PFSK-1 (cell line): ENCODE results near the gene PXYLP1.

ENCODE experiments used
- FOXP2 ChIP-seq: optimal IDR thresholded peaks from 2 replicates; pipeline ENCODE3; 2011; ENCODE audit warnings: borderline replicate concordance, control low read depth, inconsistent platforms; ENCODE audit not compliant: insufficient read depth; ENCODE audit errors: extremely low read length, extremely low read depth
- POLR2AphosphoS5 ChIP-seq: IDR thresholded peaks from 2 replicates; pipeline ENCODE4 v1.6.1; 2012; ENCODE audit warnings: low read depth, mild to moderate bottlenecking, control low read depth, low read length, moderate library complexity
- SIN3A ChIP-seq: IDR thresholded peaks from 2 replicates; pipeline ENCODE4 v1.6.1; 2012; ENCODE audit warnings: mild to moderate bottlenecking, low read length, moderate library complexity, borderline replicate concordance; ENCODE audit not compliant: insufficient read depth
- TAF1 ChIP-seq: IDR thresholded peaks from 2 replicates; pipeline ENCODE4 v1.6.1; 2012; ENCODE audit warnings: low read length, control low read depth, borderline replicate concordance; ENCODE audit not compliant: insufficient read depth
- TF ChIP-seq, protein P1 (sequence below), 2 experiments: IDR thresholded peaks; 2 replicates each; pipeline versions ENCODE4 v1.6.1 to v1.8.0; 2011 to 2012; ENCODE audit warnings: low read depth in 2 of 2, low read length in 2 of 2, control low read depth in 1 of 2, inconsistent platforms in 1 of 2, mild to moderate bottlenecking in 1 of 2, moderate library complexity in 1 of 2; ENCODE audit not compliant: insufficient read depth in 1 of 2

PXYLP1 gene

DNA sequence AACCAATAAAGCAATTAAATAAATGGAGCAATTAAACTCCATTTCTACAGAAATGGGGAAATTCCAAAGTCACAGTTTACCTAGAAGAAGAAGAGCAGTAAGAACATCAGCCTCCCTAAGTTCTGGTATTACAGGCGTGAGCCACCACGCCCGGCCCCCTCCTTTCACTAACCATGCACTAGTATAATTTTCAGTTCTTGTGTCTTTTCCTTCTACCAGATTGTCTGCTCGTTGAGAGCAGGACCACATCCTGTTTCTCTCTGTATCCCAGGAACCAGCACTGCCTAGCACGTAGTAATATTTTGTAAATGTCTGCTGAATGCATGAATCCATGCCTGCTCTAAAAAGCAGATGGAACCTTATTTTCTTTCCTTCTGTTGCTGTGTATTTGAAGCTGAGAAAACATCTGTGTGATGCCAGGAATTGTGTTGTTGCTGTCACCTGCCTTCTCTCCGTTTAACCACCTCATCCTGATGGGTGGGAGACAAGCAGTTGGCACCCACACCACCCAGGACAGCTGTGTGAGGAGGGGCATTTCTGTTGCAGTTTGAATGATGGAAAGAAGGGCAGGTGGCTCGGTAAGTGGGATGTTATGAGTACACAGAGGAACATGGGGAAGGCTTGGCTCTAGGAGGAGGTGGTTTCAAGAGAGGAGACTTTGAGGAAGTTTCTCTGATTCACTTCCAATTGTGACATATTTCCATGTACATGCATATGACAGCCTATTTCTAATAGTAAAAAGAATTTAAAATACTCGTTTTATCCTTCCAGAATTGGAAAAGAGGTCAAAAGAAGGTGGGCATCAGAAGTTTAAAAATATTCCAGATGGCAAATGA lies 30.1 kb downstream of the PXYLP1 start:
- TF ChIP-seq, protein P1, sequence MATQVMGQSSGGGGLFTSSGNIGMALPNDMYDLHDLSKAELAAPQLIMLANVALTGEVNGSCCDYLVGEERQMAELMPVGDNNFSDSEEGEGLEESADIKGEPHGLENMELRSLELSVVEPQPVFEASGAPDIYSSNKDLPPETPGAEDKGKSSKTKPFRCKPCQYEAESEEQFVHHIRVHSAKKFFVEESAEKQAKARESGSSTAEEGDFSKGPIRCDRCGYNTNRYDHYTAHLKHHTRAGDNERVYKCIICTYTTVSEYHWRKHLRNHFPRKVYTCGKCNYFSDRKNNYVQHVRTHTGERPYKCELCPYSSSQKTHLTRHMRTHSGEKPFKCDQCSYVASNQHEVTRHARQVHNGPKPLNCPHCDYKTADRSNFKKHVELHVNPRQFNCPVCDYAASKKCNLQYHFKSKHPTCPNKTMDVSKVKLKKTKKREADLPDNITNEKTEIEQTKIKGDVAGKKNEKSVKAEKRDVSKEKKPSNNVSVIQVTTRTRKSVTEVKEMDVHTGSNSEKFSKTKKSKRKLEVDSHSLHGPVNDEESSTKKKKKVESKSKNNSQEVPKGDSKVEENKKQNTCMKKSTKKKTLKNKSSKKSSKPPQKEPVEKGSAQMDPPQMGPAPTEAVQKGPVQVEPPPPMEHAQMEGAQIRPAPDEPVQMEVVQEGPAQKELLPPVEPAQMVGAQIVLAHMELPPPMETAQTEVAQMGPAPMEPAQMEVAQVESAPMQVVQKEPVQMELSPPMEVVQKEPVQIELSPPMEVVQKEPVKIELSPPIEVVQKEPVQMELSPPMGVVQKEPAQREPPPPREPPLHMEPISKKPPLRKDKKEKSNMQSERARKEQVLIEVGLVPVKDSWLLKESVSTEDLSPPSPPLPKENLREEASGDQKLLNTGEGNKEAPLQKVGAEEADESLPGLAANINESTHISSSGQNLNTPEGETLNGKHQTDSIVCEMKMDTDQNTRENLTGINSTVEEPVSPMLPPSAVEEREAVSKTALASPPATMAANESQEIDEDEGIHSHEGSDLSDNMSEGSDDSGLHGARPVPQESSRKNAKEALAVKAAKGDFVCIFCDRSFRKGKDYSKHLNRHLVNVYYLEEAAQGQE (IDR thresholded peaks at IDR 0.05; ENCODE audit: insufficient read depth in 1 of 2, low read depth in 2 of 2, low read length in 2 of 2), result no peak
- TF ChIP-seq FOXP2 (no peak), POLR2AphosphoS5 (no peak), TAF1 (no peak)

DNA sequence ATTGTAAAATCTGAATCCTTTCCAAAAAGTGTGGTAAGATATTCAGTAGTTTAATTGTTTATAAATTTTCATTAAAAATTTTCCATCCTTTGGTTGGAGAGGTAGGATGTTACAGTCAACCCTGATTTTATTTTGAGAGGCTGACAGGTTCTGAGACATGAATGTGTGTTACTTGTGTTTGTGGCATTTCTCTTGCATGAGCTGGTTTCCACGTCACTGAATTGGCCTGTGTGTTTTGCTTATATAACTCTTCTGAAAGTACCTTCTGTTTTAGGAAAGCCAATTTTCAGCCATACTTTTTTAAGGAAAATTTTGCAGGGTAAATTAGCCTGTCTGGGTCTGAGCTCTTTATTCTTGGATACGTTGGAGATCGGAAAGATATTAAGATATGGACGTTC lies 30.7 kb downstream of the PXYLP1 start:
- no peak for TF ChIP-seq TAF1
- TF ChIP-seq POLR2AphosphoS5, result no peak
- no peak for TF ChIP-seq SIN3A
- TF ChIP-seq FOXP2, result no peak
- TF ChIP-seq, protein P1 (IDR thresholded peaks at IDR 0.05; ENCODE audit: insufficient read depth in 1 of 2, low read depth in 2 of 2, low read length in 2 of 2), result no peak

DNA sequence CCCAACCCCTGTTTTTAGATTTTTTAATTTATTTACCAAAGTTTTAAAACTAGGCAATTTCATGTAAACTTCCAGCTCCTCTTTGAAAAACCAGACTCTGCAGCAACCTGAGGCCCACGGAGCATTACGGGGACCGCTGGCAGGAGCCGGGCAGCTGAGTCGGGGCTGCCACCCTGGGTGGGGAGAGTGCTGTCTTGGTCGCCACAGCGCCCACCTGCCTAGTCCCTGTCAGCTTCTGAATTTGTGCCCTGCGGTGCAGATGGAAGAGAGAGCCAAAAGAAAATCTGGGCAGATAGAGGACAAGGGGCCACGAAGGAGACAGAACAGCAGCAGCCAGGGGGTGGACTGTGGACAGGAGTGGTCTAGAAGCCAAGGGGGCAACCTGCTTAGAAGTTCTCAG lies 34.6 kb downstream of the PXYLP1 start:
- TF ChIP-seq, protein P1 (IDR thresholded peaks at IDR 0.05; ENCODE audit: insufficient read depth in 1 of 2, low read depth in 2 of 2, low read length in 2 of 2), result no peak
- TF ChIP-seq POLR2AphosphoS5, result no peak
- TF ChIP-seq FOXP2, result no peak
- TF ChIP-seq SIN3A, result no peak
- no peak for TF ChIP-seq TAF1

DNA sequence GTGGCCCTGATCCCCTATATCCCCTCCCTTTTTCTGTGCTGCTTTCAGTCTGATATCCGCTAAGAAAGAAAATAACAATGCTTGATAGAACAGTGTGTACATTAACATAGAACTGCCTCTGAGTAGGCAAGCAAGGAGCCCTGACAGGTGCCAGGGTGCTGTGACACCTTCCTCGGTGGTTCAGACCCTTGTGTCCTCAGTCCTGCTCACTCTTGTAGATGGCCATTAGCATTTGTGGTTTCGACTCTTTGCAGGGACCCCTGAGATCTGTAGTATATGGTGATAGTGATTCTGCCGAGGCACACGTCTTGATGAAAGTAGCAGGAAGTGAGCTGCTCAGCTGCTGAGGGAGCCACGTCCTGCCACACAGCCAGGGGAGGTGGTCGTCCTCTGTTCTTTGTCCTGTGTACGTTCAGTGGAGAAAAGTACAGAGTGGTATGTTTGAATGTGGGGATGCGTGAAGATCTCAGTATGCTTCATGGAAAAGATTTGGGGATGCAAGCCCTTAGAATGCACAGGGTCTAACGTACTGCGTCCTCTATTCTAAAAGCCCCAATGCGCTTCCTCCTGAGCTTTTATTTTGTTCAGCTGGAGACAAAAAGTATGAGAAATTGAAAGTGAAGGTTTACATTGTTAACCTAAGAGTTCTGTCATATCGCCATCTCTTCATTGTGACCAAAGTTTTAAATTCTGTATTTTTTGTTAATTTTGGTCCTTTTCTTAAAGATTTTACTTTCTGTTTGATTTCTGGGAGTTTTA lies 35.4 kb downstream of the PXYLP1 start:
- TF ChIP-seq, protein P1 (IDR thresholded peaks at IDR 0.05; ENCODE audit: insufficient read depth in 1 of 2, low read depth in 2 of 2, low read length in 2 of 2), result no peak
- TF ChIP-seq FOXP2 (no peak), POLR2AphosphoS5 (no peak), TAF1 (no peak), SIN3A (no peak)
